PFSK-1 (cell line): ENCODE results near the gene BCAT1.

Experiments used
- FOXP2 ChIP-seq: optimal IDR thresholded peaks from 2 replicates; pipeline ENCODE3; 2011; ENCODE audit warnings: borderline replicate concordance, control low read depth, inconsistent platforms; ENCODE audit not compliant: insufficient read depth; ENCODE audit errors: extremely low read length, extremely low read depth
- POLR2AphosphoS5 ChIP-seq: IDR thresholded peaks from 2 replicates; pipeline ENCODE4 v1.6.1; 2012; ENCODE audit warnings: low read depth, mild to moderate bottlenecking, control low read depth, low read length, moderate library complexity
- SIN3A ChIP-seq: IDR thresholded peaks from 2 replicates; pipeline ENCODE4 v1.6.1; 2012; ENCODE audit warnings: mild to moderate bottlenecking, low read length, moderate library complexity, borderline replicate concordance; ENCODE audit not compliant: insufficient read depth
- TAF1 ChIP-seq: IDR thresholded peaks from 2 replicates; pipeline ENCODE4 v1.6.1; 2012; ENCODE audit warnings: low read length, control low read depth, borderline replicate concordance; ENCODE audit not compliant: insufficient read depth
- TF ChIP-seq, protein P1 (sequence below), 2 experiments: IDR thresholded peaks; 2 replicates each; pipeline versions ENCODE4 v1.6.1 to v1.8.0; 2011 to 2012; ENCODE audit warnings: low read depth in 2 of 2, low read length in 2 of 2, control low read depth in 1 of 2, inconsistent platforms in 1 of 2, mild to moderate bottlenecking in 1 of 2, moderate library complexity in 1 of 2; ENCODE audit not compliant: insufficient read depth in 1 of 2

Gene BCAT1

DNA sequence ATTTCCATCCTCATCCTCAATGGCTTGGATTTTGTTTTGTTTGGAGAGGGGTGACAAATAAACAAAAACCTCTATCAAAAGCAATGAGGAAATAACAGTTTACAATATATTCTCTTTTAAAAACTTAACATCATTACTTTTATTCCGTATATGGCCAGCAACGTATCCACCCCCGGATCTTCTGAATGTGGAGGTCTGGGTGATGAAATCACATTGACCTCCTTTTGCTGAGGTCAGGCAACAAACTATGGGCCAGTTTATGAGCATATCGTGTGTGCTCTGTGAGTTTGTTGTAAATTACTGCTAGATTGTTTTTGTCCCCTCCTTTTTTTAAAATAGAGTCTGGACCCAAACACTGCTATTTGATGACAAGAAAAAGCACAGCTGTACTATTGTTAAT lies 178.1 kb downstream of the BCAT1 start:
- no peak for TF ChIP-seq SIN3A
- no peak for TF ChIP-seq TAF1
- TF ChIP-seq, protein P1, sequence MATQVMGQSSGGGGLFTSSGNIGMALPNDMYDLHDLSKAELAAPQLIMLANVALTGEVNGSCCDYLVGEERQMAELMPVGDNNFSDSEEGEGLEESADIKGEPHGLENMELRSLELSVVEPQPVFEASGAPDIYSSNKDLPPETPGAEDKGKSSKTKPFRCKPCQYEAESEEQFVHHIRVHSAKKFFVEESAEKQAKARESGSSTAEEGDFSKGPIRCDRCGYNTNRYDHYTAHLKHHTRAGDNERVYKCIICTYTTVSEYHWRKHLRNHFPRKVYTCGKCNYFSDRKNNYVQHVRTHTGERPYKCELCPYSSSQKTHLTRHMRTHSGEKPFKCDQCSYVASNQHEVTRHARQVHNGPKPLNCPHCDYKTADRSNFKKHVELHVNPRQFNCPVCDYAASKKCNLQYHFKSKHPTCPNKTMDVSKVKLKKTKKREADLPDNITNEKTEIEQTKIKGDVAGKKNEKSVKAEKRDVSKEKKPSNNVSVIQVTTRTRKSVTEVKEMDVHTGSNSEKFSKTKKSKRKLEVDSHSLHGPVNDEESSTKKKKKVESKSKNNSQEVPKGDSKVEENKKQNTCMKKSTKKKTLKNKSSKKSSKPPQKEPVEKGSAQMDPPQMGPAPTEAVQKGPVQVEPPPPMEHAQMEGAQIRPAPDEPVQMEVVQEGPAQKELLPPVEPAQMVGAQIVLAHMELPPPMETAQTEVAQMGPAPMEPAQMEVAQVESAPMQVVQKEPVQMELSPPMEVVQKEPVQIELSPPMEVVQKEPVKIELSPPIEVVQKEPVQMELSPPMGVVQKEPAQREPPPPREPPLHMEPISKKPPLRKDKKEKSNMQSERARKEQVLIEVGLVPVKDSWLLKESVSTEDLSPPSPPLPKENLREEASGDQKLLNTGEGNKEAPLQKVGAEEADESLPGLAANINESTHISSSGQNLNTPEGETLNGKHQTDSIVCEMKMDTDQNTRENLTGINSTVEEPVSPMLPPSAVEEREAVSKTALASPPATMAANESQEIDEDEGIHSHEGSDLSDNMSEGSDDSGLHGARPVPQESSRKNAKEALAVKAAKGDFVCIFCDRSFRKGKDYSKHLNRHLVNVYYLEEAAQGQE (IDR thresholded peaks at IDR 0.05; ENCODE audit: insufficient read depth in 1 of 2, low read depth in 2 of 2, low read length in 2 of 2) = no peak
- TF ChIP-seq POLR2AphosphoS5 = no peak
- no peak for TF ChIP-seq FOXP2

DNA sequence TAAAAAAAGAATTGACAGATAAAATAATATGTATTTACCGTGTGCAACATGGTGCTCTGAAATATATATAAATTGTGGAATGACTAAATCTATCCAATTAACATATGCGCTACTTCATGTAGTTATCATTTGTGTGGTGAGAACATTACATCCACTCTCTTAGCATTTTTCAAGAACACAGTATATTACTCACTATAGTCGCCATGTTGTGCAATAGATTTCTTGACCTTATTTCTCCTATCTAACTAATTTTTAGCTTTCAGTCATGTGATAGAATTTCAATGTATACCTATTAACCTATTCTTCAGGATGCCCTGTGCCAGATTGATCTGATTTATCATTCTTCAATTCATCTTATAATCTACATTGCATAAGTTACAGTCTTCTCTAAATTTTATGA lies 178.6 kb downstream of the BCAT1 start:
- TF ChIP-seq SIN3A (no peak), FOXP2 (no peak), POLR2AphosphoS5 (no peak), TAF1 (no peak)
- TF ChIP-seq, protein P1 (IDR thresholded peaks at IDR 0.05; ENCODE audit: insufficient read depth in 1 of 2, low read depth in 2 of 2, low read length in 2 of 2) = no peak

DNA sequence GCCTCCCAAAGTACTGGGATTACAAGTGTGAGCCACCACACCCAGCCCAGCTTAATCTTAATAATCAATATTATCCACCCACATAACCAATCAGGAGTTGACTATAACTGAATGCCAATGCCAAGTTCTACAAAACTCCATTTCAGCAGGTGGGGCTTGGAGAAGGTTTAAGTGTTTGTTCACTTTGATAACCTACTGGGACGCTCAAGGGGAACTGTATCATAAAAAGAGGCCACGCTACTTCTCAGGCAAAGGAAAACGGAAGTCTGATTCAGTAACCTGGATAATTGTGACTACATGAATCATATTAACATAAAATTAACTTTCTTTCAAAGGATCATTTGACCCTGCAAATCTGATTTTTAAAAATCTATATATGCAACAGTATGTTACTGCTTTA lies 179.2 kb downstream of the BCAT1 start:
- TF ChIP-seq, protein P1 (IDR thresholded peaks at IDR 0.05; ENCODE audit: insufficient read depth in 1 of 2, low read depth in 2 of 2, low read length in 2 of 2) = no peak
- no peak for TF ChIP-seq FOXP2
- TF ChIP-seq POLR2AphosphoS5 = no peak
- no peak for TF ChIP-seq TAF1
- TF ChIP-seq SIN3A = no peak

DNA sequence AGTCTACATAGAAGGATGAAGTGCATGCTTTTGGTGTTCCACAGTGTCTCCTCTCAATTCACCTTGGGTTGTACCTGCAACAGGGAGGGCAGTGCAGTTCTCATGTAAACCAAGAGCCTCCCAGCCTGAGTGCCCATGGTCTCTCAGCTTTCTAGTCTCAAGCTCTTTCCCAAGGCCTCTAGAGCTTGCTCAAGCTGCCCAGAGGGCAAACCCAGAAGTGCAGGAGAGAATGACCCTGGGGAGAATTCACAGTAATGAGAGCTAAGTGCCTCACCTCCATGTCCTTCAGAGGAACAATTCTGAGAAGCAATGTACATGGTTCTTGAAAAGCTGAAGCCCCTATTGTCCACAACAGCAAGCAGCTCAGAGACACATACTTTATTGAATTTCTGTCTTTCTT lies 180.5 kb downstream of the BCAT1 start:
- TF ChIP-seq SIN3A (no peak), FOXP2 (no peak), POLR2AphosphoS5 (no peak), TAF1 (no peak)
- TF ChIP-seq, protein P1 (IDR thresholded peaks at IDR 0.05; ENCODE audit: insufficient read depth in 1 of 2, low read depth in 2 of 2, low read length in 2 of 2) = no peak

DNA sequence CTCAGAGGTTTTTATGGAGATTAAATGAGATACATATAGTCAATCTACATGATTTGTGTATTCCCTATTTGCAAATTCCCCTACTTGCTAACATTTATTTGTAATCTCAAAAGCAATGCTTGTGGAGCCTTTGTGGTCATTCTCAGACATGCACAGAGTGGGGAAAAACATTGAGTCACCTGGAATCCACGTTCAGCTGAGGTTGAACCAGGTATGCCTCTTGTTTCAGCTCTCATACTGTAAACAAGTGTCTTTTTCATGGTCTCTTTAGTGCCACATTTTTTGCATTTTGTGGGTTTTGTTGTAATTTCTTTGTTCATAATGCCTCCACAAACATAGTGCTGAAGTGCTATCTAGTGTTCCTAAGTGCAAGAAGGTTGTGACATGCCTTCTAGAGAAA lies 181.9 kb downstream of the BCAT1 start:
- TF ChIP-seq POLR2AphosphoS5 (no peak), SIN3A (no peak), TAF1 (no peak), FOXP2 (no peak)
- TF ChIP-seq, protein P1 (IDR thresholded peaks at IDR 0.05; ENCODE audit: insufficient read depth in 1 of 2, low read depth in 2 of 2, low read length in 2 of 2) = no peak
